ENCODE measurements around the gene RFX5. TPM values are rescaled to one million over a fixed set of nuclear protein-coding genes. Genes with fewer than 3 reads are reported as not detected.

The RFX5 gene
- total RNA-seq, 1 experiment from 2014 or later = 34.1 TPM

DNA sequence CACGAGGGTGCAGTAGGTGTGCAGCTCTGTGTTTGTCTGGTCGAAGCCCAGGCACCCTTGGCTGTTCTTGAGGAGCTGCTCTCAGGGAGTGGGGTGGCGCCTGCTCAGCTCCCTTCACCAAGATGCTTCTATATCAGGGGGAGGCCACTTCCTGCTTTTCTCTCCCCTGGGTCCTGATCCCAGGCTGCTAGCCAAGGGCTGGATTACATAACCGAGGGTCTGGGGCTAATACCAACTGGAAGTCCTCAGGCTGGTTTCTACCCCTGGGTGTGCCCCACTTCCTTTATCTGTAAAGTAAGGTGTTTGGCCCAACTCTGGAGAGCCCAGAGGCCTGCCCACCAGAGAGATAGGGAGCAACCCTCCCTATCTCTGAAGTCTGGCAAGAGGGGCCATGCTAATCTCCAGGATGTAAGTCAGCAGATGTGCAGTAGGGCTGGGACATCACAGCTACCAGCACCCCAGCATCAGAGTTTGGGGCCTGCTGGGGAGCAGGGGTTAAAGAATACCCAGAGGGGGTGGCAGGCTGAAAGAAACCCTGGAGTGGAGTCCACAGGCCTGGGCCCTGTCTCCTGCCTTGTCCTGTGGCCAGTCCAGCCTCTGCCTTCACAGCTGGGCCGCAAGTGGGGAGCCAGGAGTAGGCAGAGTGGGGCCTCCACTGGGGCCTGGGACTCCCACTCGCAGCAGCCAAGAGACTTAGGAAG, 23.3 kb upstream of the RFX5 start:
- Histone ChIP-seq H4K20me1 (ENCODE audit: low read length) (no peaks in the 10 kb centered on the region), H3K27ac (ENCODE audit: low read length) (no peak overlapping the region), H2AFZ (ENCODE audit: low read length) (no peak overlapping the region), H3K4me3 (ENCODE audit: low read length) (no peak overlapping the region), H3K4me1 (ENCODE audit: insufficient read depth, low read length) (peaks cover 31% of the 10 kb centered on the region), H3F3A (ENCODE audit: low read length, unreplicated experiment) (no peaks in the 10 kb centered on the region), H3K9ac (ENCODE audit: low read length) (no peak overlapping the region), H3K4me2 (ENCODE audit: low read length) (no peak overlapping the region), H3K79me2 (ENCODE audit: low read length) (no peaks in the 10 kb centered on the region), H3K27me3 (ENCODE audit: low read length) (no peaks in the 10 kb centered on the region), H3K9me3 (ENCODE audit: low read length) (no peaks in the 10 kb centered on the region), H3K36me3 (ENCODE audit: low read depth, low read length) (no peaks in the 10 kb centered on the region), H3K9me2 (replicated peaks; ENCODE audit: low read length) (no peaks in the 10 kb centered on the region)
- intact Hi-C loops (cut with micrococcal nuclease) = no loop called here
- BruUV-seq (replicated peaks) = no TSS peak
- no peak for DNase-seq
- POLR2A ChIA-PET (ENCODE audit: unreplicated experiment) = no interaction called here
- no peak for ATAC-seq
- TF ChIP-seq EZH2phosphoT487 (IDR thresholded peaks at IDR 0.05; ENCODE audit: borderline replicate concordance, low read length) = no peak
- TF ChIP-seq CTCF (conservative IDR thresholded peaks at IDR 0.05; ENCODE audit: low read depth, low read length) = no peak
- no peak for TF ChIP-seq EZH2 (IDR thresholded peaks at IDR 0.05; ENCODE audit: low read length, unreplicated experiment)
- CTCF ChIA-PET = no interaction called here

- no peak for ATAC-seq
- Histone ChIP-seq H3F3A (ENCODE audit: low read length, unreplicated experiment) (no peaks in the 10 kb centered on the region), H3K4me2 (ENCODE audit: low read length) (no peak overlapping the region), H3K9me3 (ENCODE audit: low read length) (no peaks in the 10 kb centered on the region), H3K4me3 (ENCODE audit: low read length) (no peak overlapping the region), H2AFZ (ENCODE audit: low read length) (no peak overlapping the region), H3K79me2 (ENCODE audit: low read length) (no peaks in the 10 kb centered on the region), H3K4me1 (ENCODE audit: insufficient read depth, low read length) (peaks cover 31% of the 10 kb centered on the region), H3K9ac (ENCODE audit: low read length) (no peak overlapping the region), H4K20me1 (ENCODE audit: low read length) (no peaks in the 10 kb centered on the region), H3K36me3 (ENCODE audit: low read depth, low read length) (peaks cover under 1% of the 10 kb centered on the region; the same call in 1 of the 2 replicates), H3K27ac (ENCODE audit: low read length) (no peak overlapping the region), H3K27me3 (ENCODE audit: low read length) (no peaks in the 10 kb centered on the region), H3K9me2 (replicated peaks; ENCODE audit: low read length) (no peaks in the 10 kb centered on the region)
- no TSS peak for BruUV-seq (replicated peaks)
- intact Hi-C loops (cut with micrococcal nuclease) = no loop called here
- ChIA-PET CTCF (no interaction called here), POLR2A (ENCODE audit: unreplicated experiment) (no interaction called here)
- no peak for DNase-seq
- TF ChIP-seq EZH2phosphoT487 (IDR thresholded peaks at IDR 0.05; ENCODE audit: borderline replicate concordance, low read length) (no peak), CTCF (conservative IDR thresholded peaks at IDR 0.05; ENCODE audit: low read depth, low read length) (no peak), EZH2 (IDR thresholded peaks at IDR 0.05; ENCODE audit: low read length, unreplicated experiment) (no peak)
Measured at GRCh38 chr1:151369621-151370048, 22.6 kb upstream of the RFX5 start.

DNA sequence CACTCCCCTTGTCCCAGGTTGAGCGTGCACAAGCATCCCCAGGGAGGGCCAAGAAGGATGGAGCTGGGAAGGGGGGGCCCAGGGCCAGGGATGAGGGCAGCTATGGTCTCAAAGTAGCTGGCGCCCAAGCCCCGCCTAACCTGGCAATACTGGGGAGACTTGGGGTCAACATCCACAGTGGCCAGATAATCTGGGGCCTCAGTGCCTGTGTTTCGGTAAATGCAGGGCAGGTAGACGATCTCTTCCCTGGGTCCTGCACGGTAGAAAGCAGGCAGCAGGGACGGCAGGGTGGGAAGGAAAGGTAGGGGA, 22.2 kb upstream of the RFX5 start:
- Histone ChIP-seq H3K4me3 (ENCODE audit: low read length) (no peak overlapping the region), H3K4me1 (ENCODE audit: insufficient read depth, low read length) (peaks cover 31% of the 10 kb centered on the region), H3F3A (ENCODE audit: low read length, unreplicated experiment) (no peaks in the 10 kb centered on the region), H3K36me3 (ENCODE audit: low read depth, low read length) (peaks cover 4% of the 10 kb centered on the region), H3K4me2 (ENCODE audit: low read length) (no peak overlapping the region), H3K9me3 (ENCODE audit: low read length) (no peaks in the 10 kb centered on the region), H3K79me2 (ENCODE audit: low read length) (no peaks in the 10 kb centered on the region), H3K27ac (ENCODE audit: low read length) (no peak overlapping the region), H4K20me1 (ENCODE audit: low read length) (no peaks in the 10 kb centered on the region), H2AFZ (ENCODE audit: low read length) (no peak overlapping the region), H3K27me3 (ENCODE audit: low read length) (no peaks in the 10 kb centered on the region), H3K9ac (ENCODE audit: low read length) (no peak overlapping the region), H3K9me2 (replicated peaks; ENCODE audit: low read length) (no peaks in the 10 kb centered on the region)
- intact Hi-C loops (cut with micrococcal nuclease) = no loop called here
- POLR2A ChIA-PET (ENCODE audit: unreplicated experiment) = no interaction called here
- no peak for DNase-seq
- CTCF ChIA-PET = no interaction called here
- BruUV-seq (replicated peaks) = no TSS peak
- no peak for ATAC-seq
- TF ChIP-seq EZH2phosphoT487 (IDR thresholded peaks at IDR 0.05; ENCODE audit: borderline replicate concordance, low read length) (no peak), CTCF (conservative IDR thresholded peaks at IDR 0.05; ENCODE audit: low read depth, low read length) (no peak), EZH2 (IDR thresholded peaks at IDR 0.05; ENCODE audit: low read length, unreplicated experiment) (no peak)

Data from PC-3 (cell line).